Sigmoid colon (tissue), 7 donors: ENCODE data around the gene RAB43. TPM values are rescaled to one million over a fixed set of nuclear protein-coding genes. Genes with fewer than 3 reads are reported as not detected.
"Not testable (repeated sequence)": the region's sequence is repeated elsewhere in the genome, so short reads cannot be mapped to it uniquely, and the experiment has no call there.

ENCODE experiments used
- DNase-seq: peaks from one replicate; pipeline ENCODE4 v3.0.0-alpha.2; 2019
- H3K27ac ChIP-seq, 4 donors: fragments of 200-600 bp; sonication (generic); one replicate each; pipeline ENCODE4 v1.5.1; 2016 to 2019; ENCODE audit warnings: mild to moderate bottlenecking in 1 of 4
- H3K27me3 ChIP-seq, 3 donors: fragments of 200-600 bp; sonication (generic); one replicate each; pipeline ENCODE4 v1.5.1; 2019; ENCODE audit warnings: mild to moderate bottlenecking in 1 of 3
- H3K36me3 ChIP-seq, 4 donors: fragments of 200-600 bp; sonication (generic); one replicate each; pipeline ENCODE4 v1.5.1; 2016 to 2019
- H3K4me1 ChIP-seq, 4 donors: fragments of 200-600 bp; sonication (generic); one replicate each; pipeline ENCODE4 v1.5.1; 2017 to 2019
- H3K4me3 ChIP-seq, 4 donors: fragments of 200-600 bp; sonication (generic); one replicate each; pipeline ENCODE4 v1.5.1; 2017 to 2019; ENCODE audit warnings: mild to moderate bottlenecking in 2 of 4, moderate library complexity in 1 of 4
- H3K9me3 ChIP-seq, 4 donors: fragments of 200-600 bp in 3 of 4; sonication (generic) in 3 of 4; one replicate each; pipeline versions ENCODE4 v1.5.1 to v1.6.1; 2013 to 2019
- EP300 ChIP-seq, 4 donors: sonication (generic); formaldehyde crosslinking; IDR thresholded peaks; one replicate each; pipeline ENCODE4 v1.6.1; 2017; ENCODE audit warnings: antibody characterized with exemption in 4 of 4
- POLR2A ChIP-seq, 2 donors: fragments of 450-650 bp; IDR thresholded peaks; one replicate each; pipeline ENCODE4 v1.6.1; 2016; ENCODE audit warnings: antibody characterized with exemption in 2 of 2, mild to moderate bottlenecking in 2 of 2, moderate library complexity in 2 of 2
- POLR2AphosphoS5 ChIP-seq, 4 donors: sonication (generic); formaldehyde crosslinking; IDR thresholded peaks; one replicate each; pipeline ENCODE4 v1.6.1; 2017; ENCODE audit warnings: antibody characterized with exemption in 4 of 4
- WGBS, 2 donors: extraction: QIAGEN DNeasy Blood & Tissue Kit; methylation state at CpG; one replicate each; pipeline ENCODE4 v1.1.7; 2013; 5-methylcytosine and 5-hydroxymethylcytosine counted together
- intact Hi-C: fragments of 100-400 bp; cut with DNase I; formaldehyde crosslinking; loops from one replicate; pipeline ENCODE4 v1.15.1; 2023
- polyA plus RNA-seq, 3 donors: library from polyadenylated mRNA; stranded (reverse); fragments of 200-250 nt; gene quantifications; one replicate each; pipeline ENCODE4 v1.2.3, GENCODE V29; 2013
- total RNA-seq, 4 donors: library from RNA; depleted of rRNA; stranded (reverse); fragments of >200 nt; gene quantifications; one replicate each; pipeline ENCODE4 v1.1.0, GENCODE V29; 2016
- TF ChIP-seq, protein P1 (sequence below), 4 experiments: fragments of 450-650 bp in 3 of 4; fragments of 200-600 bp in 1 of 4; IDR thresholded peaks; one replicate each; pipeline ENCODE4 v1.5.1; 2016 to 2019; ENCODE audit warnings: antibody characterized with exemption in 4 of 4, mild to moderate bottlenecking in 3 of 4, moderate library complexity in 2 of 4
- donor health status: healthy with polysubstance abuse.
- donor health status: Bipolar disorder and iron deficiency.
- donor health status: healthy.

The RAB43 gene
- total and polyA plus RNA-seq, 7 donors, result 2.8 to 31.3 (median 5.8) TPM

DNA sequence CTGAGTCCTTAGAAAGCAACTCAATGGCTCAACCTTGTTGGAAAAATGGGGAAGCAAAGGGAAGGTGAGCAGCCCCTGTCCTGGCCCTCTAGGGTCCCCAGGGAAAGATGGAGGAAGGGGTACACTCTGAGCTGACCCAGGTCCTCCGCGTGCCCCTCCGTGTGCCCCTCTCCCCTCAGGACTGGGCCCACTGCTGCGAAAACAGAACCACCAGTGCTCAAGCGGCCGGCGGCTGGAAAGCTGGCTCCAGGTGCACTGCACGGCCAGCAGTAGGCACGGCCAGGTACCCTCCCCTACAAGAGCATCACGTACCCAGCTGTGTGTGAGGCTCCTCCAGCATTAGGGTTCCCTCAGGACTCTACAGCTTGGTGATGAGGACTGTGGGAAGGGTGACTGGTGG, 26.3 kb downstream of the RAB43 start:
- Histone ChIP-seq H3K27me3 (no peaks in the 10 kb centered on the region), H3K27ac (no peak overlapping the region), H3K4me3 (no peak overlapping the region), H3K36me3 (peaks cover 0 to 31% (median 0%) of the 10 kb centered on the region in 4 donors), H3K9me3 (no peaks in the 10 kb centered on the region), H3K4me1 (no peaks in the 10 kb centered on the region)
- no peak for DNase-seq
- intact Hi-C loops, result no loop called here
- TF ChIP-seq POLR2A (IDR thresholded peaks at IDR 0.05) (no peak), POLR2AphosphoS5 (IDR thresholded peaks at IDR 0.05) (no peak), EP300 (IDR thresholded peaks at IDR 0.05) (no peak)
- TF ChIP-seq, protein P1, sequence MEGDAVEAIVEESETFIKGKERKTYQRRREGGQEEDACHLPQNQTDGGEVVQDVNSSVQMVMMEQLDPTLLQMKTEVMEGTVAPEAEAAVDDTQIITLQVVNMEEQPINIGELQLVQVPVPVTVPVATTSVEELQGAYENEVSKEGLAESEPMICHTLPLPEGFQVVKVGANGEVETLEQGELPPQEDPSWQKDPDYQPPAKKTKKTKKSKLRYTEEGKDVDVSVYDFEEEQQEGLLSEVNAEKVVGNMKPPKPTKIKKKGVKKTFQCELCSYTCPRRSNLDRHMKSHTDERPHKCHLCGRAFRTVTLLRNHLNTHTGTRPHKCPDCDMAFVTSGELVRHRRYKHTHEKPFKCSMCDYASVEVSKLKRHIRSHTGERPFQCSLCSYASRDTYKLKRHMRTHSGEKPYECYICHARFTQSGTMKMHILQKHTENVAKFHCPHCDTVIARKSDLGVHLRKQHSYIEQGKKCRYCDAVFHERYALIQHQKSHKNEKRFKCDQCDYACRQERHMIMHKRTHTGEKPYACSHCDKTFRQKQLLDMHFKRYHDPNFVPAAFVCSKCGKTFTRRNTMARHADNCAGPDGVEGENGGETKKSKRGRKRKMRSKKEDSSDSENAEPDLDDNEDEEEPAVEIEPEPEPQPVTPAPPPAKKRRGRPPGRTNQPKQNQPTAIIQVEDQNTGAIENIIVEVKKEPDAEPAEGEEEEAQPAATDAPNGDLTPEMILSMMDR (IDR thresholded peaks at IDR 0.05), result no peak
- WGBS, 2 donors, result 97 to 98% methylated on average over 10 of the region's 10 CpGs

DNA sequence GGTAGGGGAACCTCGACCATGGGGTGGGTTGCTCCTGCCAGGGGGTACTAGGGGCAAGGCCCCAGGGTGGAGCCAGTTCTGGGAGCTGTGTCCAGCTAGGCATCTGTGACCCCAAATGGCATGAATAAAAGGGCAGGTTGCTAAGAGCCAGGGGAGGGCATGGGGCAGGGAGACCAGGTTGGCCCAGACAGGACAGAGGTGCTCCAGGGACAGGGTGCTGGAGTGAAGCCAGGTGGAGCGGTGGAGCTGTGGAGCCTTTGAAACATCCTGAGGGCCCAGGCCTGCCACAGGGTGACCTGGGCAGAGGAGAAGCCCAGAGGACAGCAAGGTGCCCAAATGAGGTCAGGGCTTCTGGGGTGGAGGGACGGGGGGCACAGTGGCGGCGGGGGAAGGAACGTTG, 33.3 kb downstream of the RAB43 start:
- not testable (repeated sequence) for DNase-seq, H3K4me3 ChIP-seq, H3K27ac ChIP-seq, H3K27me3 ChIP-seq, H3K9me3 ChIP-seq
- intact Hi-C loops, result loop anchor here (5.0 kb wide), 1 partner anchor 36 kb away; no protein-coding TSS in a partner anchor
- H3K36me3 ChIP-seq, result peaks cover 0 to 16% (median 0%) of the 10 kb centered on the region in 4 donors
- no CpG with 5 or more reads among the region's 6 CpGs for WGBS, 2 donors
- peaks cover 0 to 12% (median 8%) of the 10 kb centered on the region in 4 donors for H3K4me1 ChIP-seq

DNA sequence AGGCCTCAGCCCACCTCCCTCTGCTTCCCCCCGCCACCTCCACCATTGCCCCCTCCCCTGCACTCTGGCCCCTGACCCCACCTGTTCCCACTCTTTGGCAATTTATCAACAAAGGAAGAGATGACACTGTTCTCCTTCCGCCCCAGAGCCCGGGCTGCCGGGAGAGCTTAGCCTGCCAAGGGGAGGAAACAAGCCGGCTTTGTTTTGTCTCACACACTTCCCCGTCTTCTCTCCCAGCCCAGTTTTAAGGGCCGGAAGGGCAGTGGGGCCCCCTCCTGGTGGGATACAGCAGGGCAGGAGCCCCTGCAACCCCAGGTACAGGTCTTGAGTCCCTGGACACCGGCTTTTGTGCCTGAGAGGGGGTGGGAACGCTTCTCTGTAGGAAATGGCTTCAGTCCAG, 33.7 kb downstream of the RAB43 start:
- Histone ChIP-seq H3K4me1 (peaks cover 0 to 12% (median 8%) of the 10 kb centered on the region in 4 donors), H3K27ac (peak overlapping the region in 3 of 4 donors; percentile 62 to 85 (median 81)), H3K36me3 (peaks cover 0 to 12% (median 0%) of the 10 kb centered on the region in 4 donors)
- intact Hi-C loops, result loop anchor here (2.0 to 5.0 kb wide), 2 partner anchors 36 to 117 kb away; no protein-coding TSS in a partner anchor
- not testable (repeated sequence) for H3K27me3 ChIP-seq, H3K4me3 ChIP-seq, H3K9me3 ChIP-seq
- peak; percentile 83 for DNase-seq
- WGBS, 2 donors, result 4 to 10% methylated on average over 6 to 7 of the region's 9 CpGs

DNA sequence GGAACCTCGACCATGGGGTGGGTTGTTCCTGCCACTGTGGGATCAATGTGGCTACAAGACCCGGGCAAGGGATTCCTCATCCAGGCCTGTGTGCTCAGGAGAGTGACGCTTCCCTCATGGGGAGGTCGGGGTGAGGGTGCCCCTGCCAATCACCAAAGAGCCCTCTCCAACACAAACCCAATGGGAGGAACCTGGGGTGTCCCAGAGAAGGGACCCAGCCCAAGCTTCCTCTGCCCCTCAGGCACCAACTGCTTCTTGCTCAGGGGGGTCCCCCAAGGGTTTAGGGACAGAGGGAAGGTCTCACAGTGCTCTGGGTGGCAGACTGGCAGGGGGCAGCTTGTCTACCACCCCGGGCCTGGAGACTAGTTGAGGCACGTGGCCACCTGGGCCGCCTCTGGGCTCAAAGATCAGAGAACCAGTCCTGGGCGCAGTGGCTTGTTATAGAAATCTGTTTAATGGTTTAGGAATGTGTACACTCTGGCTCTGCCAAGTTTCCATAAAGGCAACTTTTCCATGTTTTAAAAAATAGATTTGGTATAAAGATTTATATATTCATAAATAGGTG, 34.4 kb downstream of the RAB43 start:
- peaks cover 0 to 12% (median 8%) of the 10 kb centered on the region in 4 donors for H3K4me1 ChIP-seq
- H3K36me3 ChIP-seq, result peaks cover 0 to 7% (median 0%) of the 10 kb centered on the region in 4 donors
- TF ChIP-seq POLR2AphosphoS5 (IDR thresholded peaks at IDR 0.05) (peak in 2 of 4 donors; percentile 21 to 48), EP300 (IDR thresholded peaks at IDR 0.05) (no peak)
- no peaks in the 10 kb centered on the region for H3K9me3 ChIP-seq
- intact Hi-C loops, result loop anchor here (2.0 to 5.0 kb wide), 2 partner anchors 35 to 116 kb away; no protein-coding TSS in a partner anchor
- DNase-seq, result peak; percentile 82
- no peak overlapping the region for H3K4me3 ChIP-seq
- H3K27ac ChIP-seq, result peak overlapping the region; percentile 72 to 85 (median 83)
- 60 to 76% methylated on average over 8 of the region's 8 CpGs for WGBS, 2 donors
- H3K27me3 ChIP-seq, result no peaks in the 10 kb centered on the region

DNA sequence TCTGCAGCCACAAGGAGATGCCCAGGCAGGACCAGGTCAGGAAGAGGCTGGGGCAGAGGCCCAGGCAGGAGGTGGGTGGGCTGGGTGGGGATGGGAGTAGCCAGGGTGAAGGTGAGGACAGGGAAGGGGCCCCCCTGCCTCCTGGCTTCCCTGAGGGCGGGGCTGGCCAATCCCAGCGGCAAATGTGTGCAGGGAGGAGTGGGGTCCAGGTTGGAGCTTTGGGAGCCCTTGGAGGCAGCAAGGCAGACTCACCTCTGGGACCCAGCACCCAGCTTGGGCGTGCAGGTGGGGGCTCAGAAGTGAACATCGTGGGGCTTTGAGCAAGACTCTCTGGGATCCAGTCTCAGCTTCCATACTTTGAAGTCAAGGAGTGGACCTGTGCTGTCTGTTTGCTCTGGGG, 35.8 kb downstream of the RAB43 start:
- intact Hi-C loops, result loop anchor here (2.0 to 5.0 kb wide), 2 partner anchors 34 to 115 kb away; no protein-coding TSS in a partner anchor
- H3K27me3 ChIP-seq, result no peaks in the 10 kb centered on the region
- no peaks in the 10 kb centered on the region for H3K9me3 ChIP-seq
- DNase-seq, result no peak
- no peaks in the 10 kb centered on the region for H3K36me3 ChIP-seq
- 88% methylated on average over 4 of the region's 4 CpGs for WGBS, 2 donors
- TF ChIP-seq POLR2A (IDR thresholded peaks at IDR 0.05) (no peak), POLR2AphosphoS5 (IDR thresholded peaks at IDR 0.05) (no peak), EP300 (IDR thresholded peaks at IDR 0.05) (no peak)
- TF ChIP-seq, protein P1 (IDR thresholded peaks at IDR 0.05), result no peak
- H3K4me3 ChIP-seq, result no peak overlapping the region
- peaks cover 0 to 12% (median 8%) of the 10 kb centered on the region in 4 donors for H3K4me1 ChIP-seq
- peak overlapping the region in 2 of 4 donors; percentile 81 to 85 for H3K27ac ChIP-seq

DNA sequence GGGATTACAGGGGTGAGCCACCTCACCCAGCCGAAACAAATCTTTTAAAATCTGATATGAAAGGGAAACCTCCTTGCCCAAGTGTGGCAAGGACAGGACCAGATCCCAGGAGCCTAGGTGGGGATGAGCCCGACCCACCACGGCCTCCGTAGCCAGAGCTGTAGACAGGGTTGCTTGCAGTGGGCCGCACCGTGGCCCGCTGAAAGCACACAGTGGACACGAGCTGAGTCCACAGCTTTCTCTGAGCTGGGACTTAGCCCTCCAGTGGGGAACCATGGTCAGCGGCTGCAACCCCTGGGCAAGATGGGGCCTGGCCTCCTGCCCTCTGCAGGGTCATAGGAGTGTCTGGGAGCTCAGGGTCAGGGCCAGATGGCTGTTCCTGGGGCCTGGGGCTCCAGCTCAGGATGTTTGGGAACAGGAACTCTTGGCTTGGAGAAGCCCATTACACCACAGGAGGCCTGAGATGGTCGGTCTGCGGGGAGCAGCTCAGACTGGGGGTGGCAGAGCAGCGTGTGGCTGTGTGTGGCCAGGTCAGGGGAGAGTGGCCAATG, 36.4 kb downstream of the RAB43 start:
- 91 to 96% methylated on average over 12 of the region's 12 CpGs for WGBS, 2 donors
- intact Hi-C loops, result loop anchor here (5.0 kb wide), 1 partner anchor 33 kb away; no protein-coding TSS in a partner anchor
- DNase-seq, result no peak
- Histone ChIP-seq H3K4me3 (no peak overlapping the region), H3K36me3 (no peaks in the 10 kb centered on the region), H3K27me3 (no peaks in the 10 kb centered on the region), H3K4me1 (peaks cover 0 to 12% (median 8%) of the 10 kb centered on the region in 4 donors), H3K27ac (no peak overlapping the region), H3K9me3 (no peaks in the 10 kb centered on the region)
- no peak for TF ChIP-seq POLR2A (IDR thresholded peaks at IDR 0.05)
- TF ChIP-seq POLR2AphosphoS5 (IDR thresholded peaks at IDR 0.05), result no peak
